Activated gamma-delta T cell treated with anti-CD3 and anti-CD28 coated beads, Interleukin-2, amount 50 U/mL, for 16 hours (primary cell): ENCODE results near the gene HERC3.

Experiments used
- DNase-seq: peaks from one replicate; pipeline ENCODE4 v3.0.0-alpha.2; 2020; ENCODE audit warnings: low read depth

HERC3 gene

DNA sequence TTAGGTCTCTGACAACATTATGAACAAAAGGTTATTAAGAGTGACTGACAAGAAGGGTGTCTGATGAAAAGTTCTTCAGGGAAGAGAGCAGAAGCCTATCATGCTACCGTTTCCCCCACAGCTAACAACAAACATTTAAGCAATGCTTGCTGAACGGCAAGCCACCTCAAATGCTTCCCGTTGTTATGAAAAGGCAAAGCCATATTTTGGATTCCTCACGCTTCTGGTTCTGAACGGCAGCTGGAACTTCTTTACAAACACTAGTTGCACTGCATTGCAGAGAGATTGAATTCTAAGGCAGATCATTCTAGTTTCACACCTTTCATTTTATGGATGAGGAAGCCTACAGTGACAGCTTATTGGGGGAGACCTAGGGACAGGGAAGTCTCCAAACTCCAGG lies 153.9 kb downstream of the HERC3 start:
- no peak for DNase-seq

DNA sequence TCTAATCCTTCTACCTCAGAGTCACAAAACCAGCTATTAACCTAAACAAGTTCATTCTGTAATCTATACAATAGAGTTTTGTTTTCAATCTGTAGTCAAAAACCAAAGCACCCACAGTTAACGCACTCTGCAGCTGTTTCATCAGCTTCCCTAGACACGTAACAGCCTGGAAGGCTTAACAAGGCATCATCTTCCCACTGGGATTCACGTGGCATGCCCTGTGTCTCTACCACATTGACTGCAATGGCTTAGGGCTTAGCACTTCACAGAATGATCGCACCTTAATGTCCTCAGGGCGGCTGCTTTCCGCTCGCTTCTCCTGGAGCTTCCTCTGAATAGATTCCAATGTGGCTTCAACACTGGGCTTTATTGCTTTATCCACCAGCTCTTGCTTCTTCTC lies 155.1 kb downstream of the HERC3 start:
- no peak for DNase-seq

DNA sequence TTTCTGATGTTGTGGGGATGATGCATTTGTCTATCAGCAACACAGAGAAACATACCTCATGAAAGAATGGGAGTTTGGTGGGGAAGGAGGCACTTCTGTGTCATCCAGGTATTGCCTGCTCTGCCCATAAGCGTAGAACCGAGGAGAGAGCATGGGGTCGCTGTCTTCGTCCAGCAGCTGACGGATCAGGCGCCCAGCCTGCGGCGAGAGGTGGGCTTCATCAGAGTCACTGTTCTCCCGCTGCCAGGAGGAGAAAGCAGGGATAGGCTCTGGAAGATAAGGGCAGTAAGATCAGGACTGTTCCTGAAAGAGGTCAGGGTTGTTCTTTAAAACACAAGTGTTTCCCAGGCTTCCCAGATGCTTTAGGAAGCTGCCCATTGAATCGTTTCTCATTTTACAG lies 158.1 kb downstream of the HERC3 start:
- DNase-seq = no peak

DNA sequence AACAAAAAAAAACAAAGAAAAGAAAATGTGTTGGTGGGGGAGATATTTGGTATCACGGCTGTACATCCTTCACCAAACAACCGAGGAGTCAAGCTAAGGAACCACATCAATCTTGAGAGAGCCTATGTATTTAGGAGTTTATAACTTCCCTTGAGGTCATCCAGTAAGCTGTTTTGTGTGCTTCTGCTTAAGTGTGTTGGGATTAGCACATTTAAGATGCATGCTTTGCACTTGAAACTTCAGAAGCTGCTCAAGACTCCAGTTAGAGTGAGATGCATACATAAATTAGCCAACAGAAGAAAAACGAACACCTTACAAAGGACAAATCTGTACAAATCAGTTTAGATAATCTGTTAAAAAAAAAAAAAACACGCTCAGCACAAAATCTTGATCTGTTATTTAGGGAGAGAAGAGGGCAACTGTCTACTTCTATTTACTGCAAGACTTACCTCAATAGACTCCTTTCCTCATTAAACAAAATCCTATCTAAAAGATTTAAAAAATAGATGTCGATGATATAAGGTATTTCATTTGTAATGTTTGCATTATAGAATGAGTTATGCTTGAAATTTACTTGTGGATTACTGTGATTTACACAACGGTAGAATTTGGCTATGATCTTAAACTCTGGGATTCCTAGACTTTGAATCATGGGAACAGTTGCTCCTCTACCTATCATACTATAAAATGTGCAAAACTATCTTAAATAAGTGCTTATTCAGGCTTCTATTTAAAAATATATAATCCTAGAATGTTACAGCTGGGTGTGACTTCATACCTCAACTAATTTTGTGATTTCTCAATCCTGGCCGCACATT lies 159.2 kb downstream of the HERC3 start:
- DNase-seq = no peak

- no peak for DNase-seq
Observed at GRCh38 chr4:88752076-88752463, 159.8 kb downstream of the HERC3 start.

DNA sequence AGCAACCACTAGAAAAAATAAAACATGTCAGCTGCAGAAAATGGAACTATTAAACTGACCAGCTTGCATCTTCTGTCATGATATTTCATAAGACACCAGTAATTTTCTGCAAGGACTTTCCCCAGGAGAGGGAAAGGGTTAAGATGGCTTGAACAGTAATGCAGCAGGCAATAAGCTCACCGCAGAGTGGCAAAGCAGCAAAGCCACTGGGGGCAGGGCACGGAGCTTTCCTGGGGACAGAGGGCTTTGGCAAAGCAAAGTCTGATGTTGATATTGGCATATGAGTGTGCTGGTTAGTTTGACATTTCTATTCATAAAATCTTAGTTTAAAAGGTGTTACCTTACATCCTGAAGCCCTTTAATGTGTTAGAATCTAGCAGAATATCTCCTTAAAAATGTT lies 160.5 kb downstream of the HERC3 start:
- DNase-seq = no peak

- DNase-seq = no peak
Observed at GRCh38 chr4:88753658-88754571, 161.6 kb downstream of the HERC3 start.

- DNase-seq = no peak
Observed at GRCh38 chr4:88754796-88755195, 162.5 kb downstream of the HERC3 start.

DNA sequence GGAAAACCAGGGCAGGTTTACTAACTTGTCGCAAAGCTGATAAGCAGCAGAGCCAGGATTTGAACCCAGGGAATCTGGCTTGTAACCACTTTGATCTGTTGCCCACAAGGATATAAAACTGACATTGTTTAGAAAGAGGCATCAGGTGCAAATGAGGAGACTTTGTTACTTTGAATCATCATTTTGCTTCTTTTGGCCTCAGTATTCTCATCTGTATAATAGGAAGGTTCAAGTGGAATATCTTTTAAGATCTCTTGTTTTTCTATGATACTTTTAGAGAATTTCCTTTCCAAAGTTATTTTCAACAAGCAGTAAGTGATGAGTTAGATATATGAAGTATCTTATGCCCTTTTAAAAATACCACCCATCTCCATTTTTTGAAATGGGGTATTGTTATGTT lies 163.2 kb downstream of the HERC3 start:
- DNase-seq = no peak

- no peak for DNase-seq
Observed at GRCh38 chr4:88756149-88756548, 163.9 kb downstream of the HERC3 start.

GRCh38 chr4:88757067-88757466 lies 164.8 kb downstream of the HERC3 start:
- DNase-seq = no peak

- no peak for DNase-seq
Observed at GRCh38 chr4:88757776-88758175, 165.5 kb downstream of the HERC3 start.
